ENCODE results near the gene H6PD.
A peak's percentile ranks its signal among the peaks of the same experiment; 100 is the strongest.

Gene H6PD

GRCh38 chr1:9249534-9250410 is 15.2 kb downstream of the H6PD start:
- no peak overlapping the region for H3K4me3 ChIP-seq (ENCODE audit: low read depth, low read length)
- peaks cover 9% of the 10 kb centered on the region for H3K36me3 ChIP-seq
- peak; percentile 82 for DNase-seq
- no peaks in the 10 kb centered on the region for H3K9me3 ChIP-seq (ENCODE audit: severe bottlenecking)
- no peaks in the 10 kb centered on the region for H3K27me3 ChIP-seq (ENCODE audit: insufficient read depth, low read depth, severe bottlenecking)
- peak; percentile 90 for TF ChIP-seq CTCF (IDR thresholded peaks at IDR 0.05; ENCODE audit: low read depth, low read length)
- peak overlapping the region; percentile 81 for H3K27ac ChIP-seq

GRCh38 chr1:9250411-9251381 is 16.1 kb downstream of the H6PD start:
- peak; percentile 68 for DNase-seq
- Histone ChIP-seq H3K9me3 (ENCODE audit: severe bottlenecking) (no peaks in the 10 kb centered on the region), H3K4me3 (ENCODE audit: low read depth, low read length) (no peak overlapping the region), H3K27me3 (ENCODE audit: insufficient read depth, low read depth, severe bottlenecking) (no peaks in the 10 kb centered on the region), H3K27ac (peak overlapping the region; percentile 85), H3K36me3 (peaks cover 3% of the 10 kb centered on the region; the same call in 1 of the 2 replicates)
- TF ChIP-seq CTCF (IDR thresholded peaks at IDR 0.05; ENCODE audit: low read depth, low read length) = no peak

GRCh38 chr1:9251501-9251900 is 16.9 kb downstream of the H6PD start:
- peak overlapping the region; percentile 30; the same call in 1 of the 2 replicates for H3K4me3 ChIP-seq (ENCODE audit: low read depth, low read length)
- H3K9me3 ChIP-seq (ENCODE audit: severe bottlenecking) = no peaks in the 10 kb centered on the region
- H3K27me3 ChIP-seq (ENCODE audit: insufficient read depth, low read depth, severe bottlenecking) = no peaks in the 10 kb centered on the region
- no peak for TF ChIP-seq CTCF (IDR thresholded peaks at IDR 0.05; ENCODE audit: low read depth, low read length)
- peak overlapping the region; percentile 85 for H3K27ac ChIP-seq
- peak; percentile 93 for DNase-seq
- H3K36me3 ChIP-seq = no peaks in the 10 kb centered on the region; the same call in 1 of the 2 replicates

- Histone ChIP-seq H3K9me3 (ENCODE audit: severe bottlenecking) (no peaks in the 10 kb centered on the region), H3K27me3 (ENCODE audit: insufficient read depth, low read depth, severe bottlenecking) (no peaks in the 10 kb centered on the region), H3K4me3 (ENCODE audit: low read depth, low read length) (no peak overlapping the region), H3K36me3 (no peaks in the 10 kb centered on the region), H3K27ac (peak overlapping the region; percentile 85)
- no peak for DNase-seq
- no peak for TF ChIP-seq CTCF (IDR thresholded peaks at IDR 0.05; ENCODE audit: low read depth, low read length)
Observed at GRCh38 chr1:9253004-9253403, 18.4 kb downstream of the H6PD start.

- Histone ChIP-seq H3K27ac (peak overlapping the region; percentile 85), H3K9me3 (ENCODE audit: severe bottlenecking) (peaks cover 3% of the 10 kb centered on the region), H3K27me3 (ENCODE audit: insufficient read depth, low read depth, severe bottlenecking) (no peaks in the 10 kb centered on the region), H3K36me3 (no peaks in the 10 kb centered on the region), H3K4me3 (ENCODE audit: low read depth, low read length) (no peak overlapping the region)
- no peak for TF ChIP-seq CTCF (IDR thresholded peaks at IDR 0.05; ENCODE audit: low read depth, low read length)
- DNase-seq = peak; percentile 58
Observed at GRCh38 chr1:9253453-9254105, 19.0 kb downstream of the H6PD start.

Data from WERI-Rb-1 (cell line).